Muscle of arm (tissue), 12 donors: ENCODE results near the gene GOLGA2. TPM values are rescaled to one million over a fixed set of nuclear protein-coding genes. Genes with fewer than 3 reads are reported as not detected.
"Not testable (repeated sequence)": the region's sequence is repeated elsewhere in the genome, so short reads cannot be mapped to it uniquely, and the experiment has no call there.

Experiments used
- DNase-seq: peaks from one replicate; pipeline ENCODE4 v3.0.0-alpha.2; 2013
- polyA plus RNA-seq, 12 donors: library from polyadenylated mRNA; unstranded; fragments of 120-200 nt; gene quantifications; one replicate each; pipeline ENCODE4 v1.2.1, GENCODE V29; 2013; ENCODE audit not compliant: insufficient read length in 12 of 12

Gene GOLGA2
- polyA plus RNA-seq, 12 donors: 78.4 to 143 (median 88.3) TPM

- peak; percentile 82 for DNase-seq
Measured at GRCh38 chr9:128242828-128243214, 33.0 kb downstream of the GOLGA2 start.

DNA sequence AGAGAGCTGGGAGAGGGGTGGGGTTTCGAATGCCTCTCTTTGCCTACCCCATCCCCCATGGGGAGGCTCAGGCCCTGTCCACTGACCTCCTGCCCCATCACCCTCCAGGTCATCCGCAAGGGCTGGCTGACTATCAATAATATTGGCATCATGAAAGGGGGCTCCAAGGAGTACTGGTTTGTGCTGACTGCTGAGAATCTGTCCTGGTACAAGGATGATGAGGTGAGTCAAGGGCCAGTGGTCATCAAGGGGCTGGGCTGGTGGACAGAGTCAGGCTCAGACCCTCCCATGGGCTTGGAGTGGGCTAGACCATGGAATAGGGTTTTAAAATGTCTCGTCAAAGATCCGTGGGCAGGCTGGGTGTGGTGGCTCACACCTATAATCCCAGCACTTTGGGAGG lies 33.7 kb downstream of the GOLGA2 start:
- no peak for DNase-seq

DNA sequence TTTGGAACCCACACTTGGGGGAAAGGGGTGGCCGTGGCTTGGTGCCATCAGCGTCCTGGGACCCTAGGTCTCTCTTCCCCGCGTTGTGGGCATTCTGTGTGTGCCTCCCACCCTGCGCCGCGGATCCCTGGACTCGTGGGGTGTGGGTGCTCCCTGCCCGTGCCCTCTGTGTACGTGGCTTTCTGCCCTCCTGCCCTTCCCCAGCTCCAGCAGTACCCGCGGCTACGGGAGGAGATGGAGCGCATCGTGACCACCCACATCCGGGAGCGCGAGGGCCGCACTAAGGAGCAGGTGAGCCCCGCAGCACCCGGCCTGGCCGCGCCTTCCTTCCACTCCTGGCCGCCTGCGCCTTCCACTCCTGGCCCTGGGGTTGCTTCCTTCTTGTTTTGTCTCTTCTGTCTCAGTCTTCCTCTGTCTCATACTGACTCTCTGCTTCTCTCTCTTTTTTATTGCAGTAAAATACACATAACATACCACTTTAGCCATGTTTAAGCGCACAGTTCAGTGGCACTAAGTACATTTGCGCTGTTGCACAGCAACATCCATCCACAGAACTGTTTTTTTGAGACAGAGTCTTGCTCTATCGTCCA lies 41.9 kb downstream of the GOLGA2 start:
- no peak for DNase-seq

DNA sequence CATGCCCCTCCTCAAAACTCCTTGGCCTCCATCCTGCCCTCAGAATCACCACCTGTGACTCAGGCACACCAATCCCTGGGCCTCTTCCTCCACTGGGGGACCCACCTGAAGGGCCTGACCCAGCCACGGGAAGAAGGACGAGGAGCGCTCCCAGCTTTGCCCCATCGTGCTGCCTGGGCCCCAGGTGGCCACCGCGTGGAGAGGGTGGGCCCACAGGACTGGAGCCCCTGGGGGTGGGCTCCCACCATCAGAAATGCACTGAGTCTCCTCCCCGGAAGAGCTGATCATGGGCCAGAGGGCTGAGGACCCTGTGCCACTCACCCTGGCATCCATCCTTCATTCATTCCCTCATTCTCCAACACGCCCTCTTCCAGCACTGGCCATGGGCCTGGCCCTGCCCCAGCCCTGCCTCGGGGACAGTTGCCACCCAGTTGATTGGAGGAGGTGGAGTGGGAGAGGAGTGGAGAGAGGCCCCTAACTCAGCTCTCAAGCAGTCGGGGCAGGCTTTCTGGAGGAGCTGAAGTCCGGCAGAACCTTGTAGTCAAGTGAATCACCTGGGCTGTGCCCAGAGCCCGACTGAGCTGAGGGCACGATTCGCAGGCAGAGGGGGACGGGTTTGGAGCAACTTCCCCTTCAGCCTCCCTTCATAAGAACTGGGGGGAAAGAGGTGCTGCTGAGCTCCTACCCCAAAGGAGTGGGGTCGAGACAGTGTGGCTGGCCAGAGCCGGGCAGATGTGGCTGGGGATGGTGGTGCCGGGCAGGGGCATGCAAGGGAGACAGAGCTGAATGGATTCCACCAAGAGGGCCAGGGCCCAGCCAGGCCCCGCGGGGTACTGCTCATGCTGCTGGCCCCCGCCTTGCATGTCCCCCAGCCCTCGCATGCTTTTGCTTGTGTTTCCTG lies 43.0 kb downstream of the GOLGA2 start:
- no peak for DNase-seq

DNA sequence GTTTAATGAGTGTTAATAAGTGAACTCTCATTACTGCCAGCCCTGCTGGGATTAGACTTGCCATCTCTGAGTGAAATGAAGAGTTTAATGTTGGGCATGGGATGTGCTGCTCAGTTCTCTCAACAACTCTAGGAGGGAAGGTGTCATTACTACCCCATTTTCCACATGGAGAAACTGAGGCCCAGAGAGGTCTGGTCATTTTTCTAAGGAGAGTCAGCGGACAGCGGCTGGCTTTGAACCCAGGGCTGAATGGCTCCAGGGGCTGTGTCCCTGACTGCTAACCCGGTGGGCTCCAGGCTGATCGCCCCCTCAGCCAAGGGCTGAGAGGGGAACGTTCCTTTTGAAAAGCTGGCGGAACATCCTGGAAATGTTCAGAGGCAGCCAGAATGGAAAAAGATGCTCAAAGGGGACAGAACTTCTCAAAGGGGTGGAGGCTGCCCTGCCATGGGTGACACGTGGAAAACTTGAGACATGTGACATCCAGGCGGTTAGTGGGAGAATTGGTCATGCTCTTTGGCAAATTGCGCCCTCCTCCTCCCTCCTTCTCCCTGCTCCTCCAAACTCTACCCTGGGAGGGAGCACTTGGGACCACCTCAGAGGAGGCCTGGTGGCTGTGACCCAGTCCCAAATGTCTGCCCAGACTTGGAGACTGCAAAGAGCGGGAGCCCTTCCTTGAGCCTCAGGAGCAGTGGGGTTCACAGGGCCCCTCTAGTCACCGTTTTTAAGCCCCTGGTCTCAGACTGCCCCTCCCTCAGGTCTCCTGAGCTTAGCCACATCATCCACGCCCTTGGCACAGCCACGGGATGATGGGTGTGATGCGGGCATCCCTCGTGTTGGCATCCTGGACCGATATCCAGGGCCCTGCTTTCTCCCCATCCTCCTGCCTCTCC lies 43.9 kb downstream of the GOLGA2 start:
- DNase-seq: peak; percentile 82

DNA sequence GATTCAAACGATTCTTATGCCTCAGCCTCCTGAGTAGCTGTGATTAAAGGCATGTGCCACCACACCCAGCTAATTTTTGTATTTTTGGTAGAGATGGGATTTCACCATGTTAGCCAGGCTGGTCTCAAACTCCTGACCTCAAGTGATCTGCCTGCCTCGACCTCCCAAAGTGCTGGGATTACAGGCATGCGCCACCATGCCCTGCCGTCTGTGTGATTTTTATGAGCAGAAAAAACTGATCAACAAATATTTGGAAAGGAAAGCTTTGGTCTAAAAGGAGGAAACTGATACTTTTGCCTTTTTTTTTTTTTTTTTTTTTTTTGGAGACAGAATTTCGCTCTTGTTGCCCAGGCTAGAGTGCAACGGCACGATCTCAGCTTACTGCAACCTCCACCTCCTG lies 44.9 kb downstream of the GOLGA2 start:
- DNase-seq: not testable (repeated sequence)

DNA sequence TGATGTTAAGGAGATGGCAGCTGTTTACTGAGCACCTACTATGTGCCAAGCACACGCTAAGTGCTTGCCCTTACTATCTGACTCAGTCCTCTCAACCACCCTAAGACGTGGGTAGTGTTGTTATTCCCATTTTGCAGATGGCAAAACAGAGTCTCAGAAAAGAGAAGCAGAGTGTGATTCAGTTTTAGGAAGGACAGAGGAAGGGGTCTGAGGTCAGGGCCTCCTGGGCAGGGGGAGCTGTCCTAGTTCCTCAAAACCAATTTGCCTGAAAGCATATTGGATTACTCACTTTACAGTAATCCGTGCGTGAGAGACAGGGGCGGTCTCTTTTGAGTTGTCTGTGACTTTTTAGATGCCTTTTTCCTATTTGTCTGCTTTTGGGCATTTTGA lies 49.4 kb downstream of the GOLGA2 start:
- DNase-seq: no peak

DNA sequence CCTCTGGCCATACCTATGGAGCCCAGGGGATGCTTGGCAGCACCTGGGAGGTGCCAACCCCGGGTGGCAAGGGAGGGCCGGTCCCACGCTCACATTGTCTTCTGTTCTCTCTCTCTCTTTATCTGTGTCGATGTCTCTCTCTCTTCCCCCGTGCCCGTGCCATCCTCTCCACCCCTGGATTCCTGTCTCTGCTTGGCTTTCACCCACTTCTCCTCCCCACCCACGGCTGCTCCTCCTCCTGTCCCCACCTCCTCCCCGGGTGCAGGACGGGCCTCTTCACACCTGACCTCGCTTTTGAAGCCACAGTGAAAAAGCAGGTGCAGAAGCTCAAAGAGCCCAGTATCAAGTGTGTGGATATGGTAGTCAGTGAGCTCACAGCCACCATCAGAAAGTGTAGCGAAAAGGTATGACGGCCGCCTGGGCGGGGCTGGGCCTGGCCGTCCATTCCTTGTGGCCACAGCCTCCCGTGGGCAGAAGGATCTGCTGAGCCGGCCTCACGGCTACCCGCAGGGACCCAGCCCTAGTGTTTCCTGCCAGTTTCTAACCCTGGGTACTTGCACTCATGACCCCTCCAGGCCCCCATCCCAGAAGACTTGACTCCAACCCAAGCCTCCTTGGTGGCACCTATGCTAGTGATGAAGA lies 49.9 kb downstream of the GOLGA2 start:
- DNase-seq: no peak

DNA sequence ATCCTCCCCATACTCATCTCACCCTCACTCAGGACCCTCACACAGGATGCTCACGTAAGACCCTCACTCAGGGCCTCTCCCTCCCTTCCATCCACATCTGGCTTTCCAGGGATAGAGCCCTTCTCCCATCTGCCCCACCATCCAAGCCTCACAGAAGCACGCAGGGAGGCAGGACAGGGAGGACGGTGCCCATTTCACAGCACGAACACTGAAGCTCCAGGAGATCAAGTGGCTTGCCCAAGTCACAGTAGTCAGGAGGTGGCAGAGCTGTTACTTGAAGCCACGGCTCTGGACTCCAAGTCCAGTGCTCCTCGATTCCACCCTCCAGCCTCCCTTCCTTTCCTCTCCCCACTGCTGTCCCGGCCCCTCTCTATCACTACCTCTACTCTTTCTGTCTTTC lies 50.9 kb downstream of the GOLGA2 start:
- no peak for DNase-seq

DNA sequence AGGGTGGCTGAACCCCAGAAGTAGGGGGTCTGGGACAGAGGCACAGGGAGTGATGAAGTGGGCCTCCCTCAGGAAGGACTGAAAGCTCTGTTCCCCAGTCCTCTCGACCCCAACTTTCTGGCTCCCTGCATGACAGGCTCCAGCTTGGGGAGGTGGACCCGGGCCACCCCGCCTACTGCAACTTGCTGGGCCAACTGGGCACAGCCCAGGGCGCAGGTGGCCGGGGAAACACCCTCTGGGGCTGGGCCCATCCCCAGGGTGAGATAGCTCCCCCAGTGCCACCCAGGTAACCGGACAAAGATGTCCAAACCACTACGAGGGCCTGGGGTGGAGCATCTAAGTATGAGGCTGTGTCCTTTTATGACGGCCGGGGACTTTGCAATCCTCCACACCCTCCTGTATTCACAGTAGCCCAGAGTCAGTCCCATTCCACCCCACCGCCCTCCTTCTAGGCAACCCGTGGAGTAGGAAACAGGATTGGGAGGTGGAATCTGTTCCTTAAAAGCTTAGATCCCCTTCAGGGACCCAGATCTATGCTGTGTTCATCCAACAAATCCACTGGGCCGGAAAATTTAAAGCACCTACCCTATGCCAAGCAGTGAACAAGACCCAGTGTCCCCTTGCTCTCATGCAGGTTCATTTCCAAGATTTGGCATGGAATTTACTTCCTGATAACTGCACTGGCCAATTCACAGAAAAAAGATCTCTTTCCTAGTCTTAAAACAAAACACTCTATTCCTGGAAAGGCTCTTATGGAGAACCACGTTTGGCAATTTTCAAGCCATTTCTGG lies 52.7 kb downstream of the GOLGA2 start:
- no peak for DNase-seq

GRCh38 chr9:128222026-128222425 lies 53.8 kb downstream of the GOLGA2 start:
- DNase-seq: no peak

GRCh38 chr9:128219831-128220230 lies 56.0 kb downstream of the GOLGA2 start:
- no peak for DNase-seq

GRCh38 chr9:128218518-128219389 lies 57.1 kb downstream of the GOLGA2 start:
- DNase-seq: peak; percentile 74

DNA sequence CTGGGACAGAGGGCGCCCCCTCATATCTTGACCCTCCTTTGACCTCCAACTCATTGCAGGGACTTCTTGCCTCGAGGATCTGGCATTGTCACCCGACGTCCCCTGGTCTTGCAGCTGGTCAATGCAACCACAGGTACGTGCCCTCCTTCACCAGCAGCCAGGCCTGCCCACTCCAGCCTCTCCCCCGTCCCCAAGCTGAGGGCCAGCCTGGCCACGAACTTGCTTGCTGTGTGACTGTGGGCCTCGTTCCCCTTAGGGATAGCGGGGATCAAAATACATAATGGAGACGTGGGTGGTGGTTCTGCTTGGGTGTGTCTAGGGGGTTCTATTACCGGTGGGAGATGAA lies 57.7 kb downstream of the GOLGA2 start:
- DNase-seq: no peak

DNA sequence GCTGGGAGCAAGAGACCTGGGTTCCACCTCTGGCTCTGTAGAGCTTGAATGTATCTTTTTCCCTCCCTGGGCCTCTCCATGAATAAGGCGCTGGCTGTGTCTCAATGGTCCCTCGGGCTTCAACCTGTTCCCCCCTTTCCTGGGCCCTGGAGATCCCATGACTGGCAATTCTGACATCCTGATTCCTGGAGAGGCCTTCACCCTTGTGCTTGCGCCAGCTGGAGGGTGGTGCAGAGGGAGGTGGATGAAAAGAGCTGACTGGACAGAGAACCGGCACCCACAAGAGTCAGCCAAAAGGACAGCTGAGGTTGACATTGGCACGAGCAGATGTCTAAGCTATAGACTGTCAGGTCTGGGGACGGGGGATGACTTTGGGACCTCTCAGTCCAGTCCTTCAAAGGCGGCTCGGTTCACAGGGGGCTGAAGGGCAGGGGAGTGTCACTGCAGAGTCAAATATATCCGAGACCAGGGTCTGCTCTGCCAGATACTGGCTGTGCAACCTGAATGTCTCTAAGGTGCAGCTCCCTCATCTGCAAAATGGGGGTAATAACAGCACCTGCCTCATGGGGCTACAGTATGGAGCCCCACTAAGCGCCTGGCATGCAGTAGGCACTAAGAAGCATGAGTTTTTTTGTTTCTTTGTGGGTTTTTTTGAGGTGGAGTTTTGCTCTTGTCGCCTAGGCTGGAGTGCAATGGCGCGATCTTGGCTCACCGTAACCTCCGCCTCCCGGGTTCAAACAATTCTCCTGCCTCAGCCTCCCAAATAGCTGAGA lies 58.8 kb downstream of the GOLGA2 start:
- no peak for DNase-seq

GRCh38 chr9:128215491-128216409 lies 60.1 kb downstream of the GOLGA2 start:
- DNase-seq: no peak

DNA sequence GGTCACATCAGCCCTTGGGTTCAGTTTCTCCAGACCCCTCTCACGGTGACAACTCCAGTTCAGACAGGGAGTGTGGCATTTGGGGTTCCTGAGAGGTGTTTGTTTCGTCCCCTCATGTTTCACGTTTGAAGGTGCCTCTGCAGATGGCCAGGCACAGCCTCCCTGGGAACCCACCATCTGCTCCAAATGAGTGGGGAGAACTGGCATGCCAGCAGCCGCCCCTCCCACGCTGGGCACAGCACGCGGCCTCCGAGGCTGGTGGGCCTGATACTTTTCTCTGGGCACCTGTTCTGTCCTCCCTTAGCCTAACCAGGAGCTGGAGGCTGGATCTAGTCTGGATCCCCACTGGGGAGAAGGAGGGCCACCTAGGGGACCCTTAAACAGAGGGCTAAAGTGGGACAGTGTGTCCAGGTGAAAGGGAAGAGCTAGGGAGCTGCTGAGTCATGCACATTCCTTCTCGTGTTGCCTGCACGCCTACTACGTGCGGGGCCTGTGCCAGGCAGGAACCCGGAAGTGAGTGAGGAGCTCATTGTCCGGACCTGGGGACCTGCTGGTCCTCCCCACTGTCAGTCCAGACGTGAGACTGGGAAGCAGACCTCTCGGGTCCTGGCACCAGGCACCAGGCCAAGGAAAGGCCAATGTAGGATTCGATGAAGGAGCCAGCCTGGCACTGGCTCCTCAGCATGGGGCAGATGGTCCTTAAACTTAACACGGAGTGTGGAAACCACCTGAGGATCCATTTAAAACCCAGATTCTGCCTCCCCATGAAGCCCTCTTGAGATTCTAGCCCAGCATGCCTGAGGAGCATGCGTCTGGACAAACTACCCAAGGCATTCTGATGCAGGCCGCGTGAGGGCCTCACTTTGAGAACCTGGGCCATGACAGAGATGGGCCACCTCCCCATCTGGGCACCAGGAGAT lies 61.0 kb downstream of the GOLGA2 start:
- no peak for DNase-seq
